Kidney (tissue), 14 donors: ENCODE results near the gene CLHC1. TPM values are rescaled to one million over a fixed set of nuclear protein-coding genes. Genes with fewer than 3 reads are reported as not detected.

Experiments used
- DNase-seq, 5 donors: peaks; one replicate each; pipeline ENCODE4 v3.0.0-alpha.2; 2013 to 2020
- FAIRE-seq: peaks from 2 replicates; lab custom pipeline; 2012; peaks lifted over from hg19 to GRCh38; lab: Jason Lieb, UNC
- H3K27ac ChIP-seq, 2 donors: one replicate each; pipeline ENCODE4 v1.7.0; 2013; ENCODE audit warnings: low read depth in 2 of 2, low read length in 2 of 2, inconsistent platforms in 1 of 2
- H3K27me3 ChIP-seq: one replicate; pipeline ENCODE4 v1.7.1; 2013; ENCODE audit warnings: low read length, inconsistent platforms; ENCODE audit not compliant: control insufficient read depth, insufficient read depth
- H3K36me3 ChIP-seq, 3 donors: one replicate each; pipeline versions ENCODE4 v1.7.0 to v1.7.1; 2013; ENCODE audit warnings: low read length in 3 of 3, control low read depth in 1 of 3, inconsistent platforms in 1 of 3; ENCODE audit not compliant: insufficient read depth in 3 of 3, control insufficient read depth in 2 of 3
- H3K4me1 ChIP-seq, 3 donors: one replicate each; pipeline versions ENCODE4 v1.7.0 to v1.7.1; 2013; ENCODE audit warnings: low read length in 3 of 3, inconsistent platforms in 1 of 3, low read depth in 1 of 3; ENCODE audit not compliant: control insufficient read depth in 2 of 3, insufficient read depth in 2 of 3
- H3K4me3 ChIP-seq, 3 donors: one replicate each; pipeline versions ENCODE4 v1.7.0 to v1.8.1; 2013; ENCODE audit warnings: low read length in 3 of 3, control low read depth in 1 of 3, inconsistent platforms in 1 of 3
- H3K9ac ChIP-seq, 3 donors: one replicate each; pipeline versions ENCODE4 v1.7.0 to v1.7.1; 2013; ENCODE audit warnings: low read length in 3 of 3, control low read depth in 1 of 3, inconsistent platforms in 1 of 3
- H3K9me3 ChIP-seq, 3 donors: one replicate each; pipeline versions ENCODE4 v1.7.0 to v1.7.1; 2013; ENCODE audit warnings: low read length in 3 of 3, control low read depth in 1 of 3, inconsistent platforms in 1 of 3; ENCODE audit not compliant: control insufficient read depth in 2 of 3, insufficient read depth in 1 of 3
- CTCF ChIP-seq: IDR thresholded peaks from 3 replicates; pipeline ENCODE4 v1.5.1; 2012; ENCODE audit warnings: mild to moderate bottlenecking, moderate library complexity, borderline replicate concordance; ENCODE audit not compliant: insufficient read depth; ENCODE audit errors: extremely low read depth
- intact Hi-C: fragments of 100-400 bp; cut with DNase I; formaldehyde crosslinking; loops from one replicate; pipeline ENCODE4 v1.11.1; 2022
- polyA plus RNA-seq: library from polyadenylated mRNA; stranded (reverse); fragments of 350-450 nt; fragmentation: Illumina TruSeq; extraction: RNeasy Lipid Tissue Mini Kit (QIAGEN cat#74804); gene quantifications from one replicate; pipeline ENCODE4 v1.2.3, GENCODE V29; 2014; ENCODE audit warnings: low read depth, low replicate concordance; ENCODE audit not compliant: insufficient read depth
- total RNA-seq: library from RNA; stranded (reverse); fragmentation: NEBNext Ultra II Directional; extraction: Animal tissue kit (Norgen Biotek cat#: 25700); gene quantifications from one replicate; pipeline ENCODE4 v1.2.1, GENCODE V29; 2021
- donor health status: control.
- donor health status: control.
- donor health status: control.
- donor health status: control.
- donor health status: control.
- donor health status: DM: yes; HTN: yes; CAD: no.
- donor health status: Normal renal cell carcinoma (clear cell type).

Gene CLHC1
- total and polyA plus RNA-seq, 2 donors from 2014 or later: 8.3 to 14.0 TPM

GRCh38 chr2:55168221-55169154 is 63.6 kb downstream of the CLHC1 start:
- peak; percentile 85 for TF ChIP-seq CTCF
- FAIRE-seq (peak; percentile 85), DNase-seq (peak in 3 of 5 donors; percentile 35 to 79 (median 76))
- Histone ChIP-seq H3K9me3 (no peaks in the 10 kb centered on the region), H3K9ac (no peak overlapping the region), H3K27ac (peak overlapping the region in 1 of 2 donors; percentile 14), H3K4me1 (peaks cover 3 to 16% (median 13%) of the 10 kb centered on the region in 3 donors), H3K27me3 (no peaks in the 10 kb centered on the region), H3K4me3 (no peak overlapping the region), H3K36me3 (no peaks in the 10 kb centered on the region)
- intact Hi-C loops: loop anchor here (10.0 kb wide), 2 partner anchors 124 to 154 kb away; no protein-coding TSS in a partner anchor

GRCh38 chr2:55165626-55166025 is 66.5 kb downstream of the CLHC1 start:
- no peak overlapping the region for H3K4me3 ChIP-seq
- DNase-seq: no peak
- FAIRE-seq: no peak
- no peaks in the 10 kb centered on the region for H3K27me3 ChIP-seq
- intact Hi-C loops: loop anchor here (10.0 kb wide), 2 partner anchors 121 to 151 kb away; no protein-coding TSS in a partner anchor
- peak overlapping the region in 1 of 2 donors; percentile 1 for H3K27ac ChIP-seq
- no peak overlapping the region for H3K9ac ChIP-seq
- no peaks in the 10 kb centered on the region for H3K9me3 ChIP-seq
- TF ChIP-seq CTCF: no peak
- peaks cover 5 to 32% (median 28%) of the 10 kb centered on the region in 3 donors for H3K4me1 ChIP-seq
- no peaks in the 10 kb centered on the region for H3K36me3 ChIP-seq

- H3K27ac ChIP-seq: peak overlapping the region; percentile 81 to 91
- no peaks in the 10 kb centered on the region for H3K27me3 ChIP-seq
- intact Hi-C loops: loop anchor here (10.0 kb wide), 2 partner anchors 120 to 150 kb away; no protein-coding TSS in a partner anchor
- TF ChIP-seq CTCF: no peak
- no peak overlapping the region for H3K4me3 ChIP-seq
- FAIRE-seq (no peak), DNase-seq (no peak)
- no peaks in the 10 kb centered on the region for H3K36me3 ChIP-seq
- H3K9me3 ChIP-seq: no peaks in the 10 kb centered on the region
- H3K9ac ChIP-seq: peak overlapping the region in 1 of 3 donors; percentile 37
- H3K4me1 ChIP-seq: peaks cover 5 to 32% (median 28%) of the 10 kb centered on the region in 3 donors
Measured at GRCh38 chr2:55164534-55165480, 67.3 kb downstream of the CLHC1 start.
